Mammary epithelial cell (primary cell): ENCODE measurements around the gene TNFRSF11A.

ENCODE experiments used
- CTCF ChIP-seq, 2 donors: IDR thresholded peaks in 1 of 2; conservative IDR thresholded peaks in 1 of 2; 2 replicates each; pipeline ENCODE4 v1.5.1; 2011 to 2012; ENCODE audit warnings: inconsistent platforms in 2 of 2, low read length in 2 of 2, mild to moderate bottlenecking in 2 of 2, control low read depth in 1 of 2, low read depth in 1 of 2; ENCODE audit not compliant: insufficient read depth in 1 of 2; ENCODE audit errors: extremely low read depth in 1 of 2
- EZH2 ChIP-seq: IDR thresholded peaks from 2 replicates; pipeline ENCODE4 v1.6.1; 2012; ENCODE audit warnings: low read length, inconsistent platforms, borderline replicate concordance

DNA sequence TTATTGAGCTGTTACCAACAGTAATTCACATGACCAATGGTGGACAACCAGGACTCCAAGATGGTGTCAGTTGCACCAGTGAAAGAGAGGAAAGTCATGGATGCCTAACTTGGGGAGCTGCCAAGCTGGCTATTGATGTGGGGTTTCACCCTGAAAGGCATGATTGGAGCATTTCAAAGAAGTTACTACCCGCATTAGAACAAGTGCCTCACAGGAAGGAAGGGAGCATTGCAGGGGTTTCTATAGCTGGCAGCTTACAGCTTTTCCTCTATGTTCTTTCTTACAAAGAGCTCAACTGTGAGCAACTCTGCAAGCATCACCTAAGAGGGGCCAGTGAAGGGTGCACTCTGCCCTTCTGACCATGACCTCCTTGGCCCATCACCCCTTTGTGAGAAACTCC is 93.1 kb downstream of the TNFRSF11A start:
- TF ChIP-seq CTCF (conservative IDR thresholded peaks at IDR 0.05 in 1 of 2, IDR thresholded peaks at IDR 0.05 in 1 of 2; ENCODE audit: extremely low read depth in 1 of 2, insufficient read depth in 1 of 2, low read depth in 1 of 2, low read length in 2 of 2): no peak
- no peak for TF ChIP-seq EZH2
